Camera-type eye (tissue), 1 donor: Measurements from ENCODE around the gene UQCRHL. TPM values are rescaled to one million over a fixed set of nuclear protein-coding genes. Genes with fewer than 3 reads are reported as not detected.

Experiments
- total RNA-seq: library from RNA; depleted of rRNA; stranded (reverse); fragments of >200 nt; gene quantifications from one replicate; pipeline ENCODE4 v1.2.3, GENCODE V29; 2014

UQCRHL gene
- total RNA-seq, result 1.1 TPM

DNA sequence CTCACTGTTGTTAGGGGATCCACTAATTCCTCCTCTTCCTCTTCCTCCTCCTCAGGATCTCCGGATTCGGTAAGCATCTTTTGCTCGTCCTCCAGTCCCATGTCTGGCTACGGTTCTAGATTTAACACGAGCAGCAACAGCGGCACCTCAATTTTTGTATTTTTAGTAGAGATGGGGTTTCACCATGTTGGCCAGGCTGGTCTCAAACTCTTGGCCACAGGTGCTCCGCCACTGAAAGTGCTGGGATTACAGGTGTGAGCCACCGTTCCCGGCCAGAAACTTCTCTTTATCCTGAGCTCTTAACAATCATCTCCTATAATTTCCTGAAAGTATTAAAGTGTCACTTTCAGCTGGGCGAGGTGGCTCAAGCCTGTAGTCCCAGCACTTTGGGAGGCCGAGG is at the start of gene UQCRHL:
UQCRHL (minus strand) TSS at position 101 of the 400 bp plus-strand sequence; CDS start at position 101, 0 bp downstream.

DNA sequence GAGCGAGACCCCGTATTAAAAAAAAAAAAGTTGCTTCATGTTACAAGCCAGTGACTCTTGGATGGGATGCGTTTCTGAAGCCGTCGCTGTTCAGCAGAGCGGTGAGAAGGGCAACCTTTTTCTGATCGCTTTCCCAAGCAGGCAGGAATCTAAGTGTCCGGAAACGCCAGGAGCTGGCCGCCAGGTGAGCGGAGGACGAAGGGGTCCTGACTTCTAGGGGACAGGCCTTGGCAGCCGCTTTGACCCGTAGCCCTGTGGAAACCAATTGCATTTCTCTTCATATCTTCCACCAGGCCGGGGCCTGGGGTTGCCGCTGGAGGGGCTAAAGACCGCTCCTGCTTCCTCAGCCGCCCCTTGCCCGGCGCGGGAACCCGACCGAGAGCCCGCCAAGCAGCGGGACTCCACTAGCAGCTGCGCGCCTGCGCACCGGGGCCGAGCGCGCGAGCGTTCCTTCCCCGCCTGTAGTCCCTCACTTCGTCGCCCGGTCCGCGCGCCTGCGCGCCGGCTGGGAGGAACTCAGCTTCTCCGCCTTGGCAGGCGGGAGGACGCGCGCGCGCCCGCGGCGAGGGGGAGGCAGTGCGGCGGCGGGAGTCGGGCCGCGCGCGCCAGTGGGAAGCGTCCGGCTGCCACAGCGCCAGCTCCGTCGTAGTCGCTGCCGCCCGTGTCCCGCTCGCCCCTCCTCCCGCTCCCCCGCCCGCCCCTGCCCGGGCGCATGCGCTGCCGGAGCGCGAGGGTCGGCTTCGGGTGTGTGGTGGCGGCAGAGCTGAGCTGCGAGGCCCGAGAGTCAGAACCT is 39.8 kb upstream of the UQCRHL start, which contains the start of gene SPEN:
SPEN (plus strand) TSS at position 608 of the 793 bp plus-strand sequence. CDS start 361 bp downstream, outside the sequence.

DNA sequence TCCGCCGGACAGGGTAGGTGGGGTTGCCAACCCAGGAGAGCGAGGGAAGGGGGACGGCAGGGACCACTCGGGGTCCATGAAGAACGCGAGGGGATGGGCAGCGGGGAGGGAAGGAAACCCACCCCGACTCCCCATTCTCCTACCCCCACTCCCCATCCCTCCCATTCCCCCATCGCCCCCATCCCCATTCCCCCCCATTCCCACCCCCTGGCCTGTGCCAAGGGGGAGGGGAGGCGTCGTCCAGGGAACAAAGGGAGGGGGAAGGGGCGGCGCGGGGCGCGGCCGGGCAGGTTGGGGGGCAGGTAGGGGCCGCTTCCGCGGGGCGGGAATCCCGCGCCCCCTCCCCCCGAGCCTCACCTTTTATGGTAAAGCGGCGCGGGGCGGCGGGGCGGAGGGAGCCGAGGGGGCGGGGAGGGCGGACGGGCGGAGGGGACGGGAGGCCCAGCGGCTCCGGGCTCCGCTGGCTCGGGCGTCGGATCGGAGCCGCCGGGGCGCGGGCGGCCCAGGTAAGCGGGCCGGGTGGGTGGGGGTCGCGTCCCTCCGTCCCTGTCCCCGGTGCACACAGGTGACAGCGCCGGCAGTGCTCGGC is 49.0 kb downstream of the UQCRHL start, which contains the start of gene FBLIM1:
FBLIM1 (plus strand) TSS at position 453 of the 589 bp plus-strand sequence. CDS start 6,189 bp downstream, outside the sequence.

Other genes starting within 250 kb of the UQCRHL start
- 1.2 TPM for gene AGMAT, start 222.6 kb downstream of the UQCRHL start, total RNA-seq
- gene DDI2, start 190.2 kb downstream of the UQCRHL start, total RNA-seq, result 58.7 TPM
- gene PLEKHM2, start 123.3 kb downstream of the UQCRHL start, total RNA-seq, result 47.2 TPM
- 3.4 TPM for gene SLC25A34, start 71.4 kb downstream of the UQCRHL start, total RNA-seq
- gene TMEM82, start 65.2 kb downstream of the UQCRHL start, total RNA-seq, result not detected
- 46.5 TPM for gene FBLIM1, start 48.9 kb downstream of the UQCRHL start, total RNA-seq
- gene SPEN, start 40.1 kb upstream of the UQCRHL start, total RNA-seq, result 115 TPM
- 31.4 TPM for gene ZBTB17, start 168.5 kb upstream of the UQCRHL start, total RNA-seq
- not detected for gene SRARP, start 196.6 kb upstream of the UQCRHL start, total RNA-seq
- gene HSPB7, start 210.4 kb upstream of the UQCRHL start, total RNA-seq, result 5.3 TPM
- gene CLCNKA, start 214.4 kb upstream of the UQCRHL start, total RNA-seq, result 0.33 TPM
- 0.55 TPM for gene CLCNKB, start 236.1 kb upstream of the UQCRHL start, total RNA-seq